CD14-positive monocyte (primary cell): ENCODE measurements around the gene NME7. TPM values are rescaled to one million over a fixed set of nuclear protein-coding genes. Genes with fewer than 3 reads are reported as not detected.

Source experiments
- DNase-seq, 3 donors: peaks; one replicate each; pipeline ENCODE4 v3.0.0-alpha.2; 2011 to 2022
- H2AFZ ChIP-seq: 2 replicates; pipeline ENCODE4 v1.6.0; 2012; ENCODE audit warnings: mild to moderate bottlenecking, low read depth, low read length, inconsistent platforms; ENCODE audit not compliant: insufficient read depth, poor library complexity, severe bottlenecking
- H3K27ac ChIP-seq, 2 donors: 1 replicate in 1 of 2; 2 replicates in 1 of 2; pipeline ENCODE4 v1.5.1; 2012 to 2013; ENCODE audit warnings: low read length in 2 of 2, control low read depth in 1 of 2, inconsistent platforms in 1 of 2, low read depth in 1 of 2, mild to moderate bottlenecking in 1 of 2
- H3K27me3 ChIP-seq, 2 donors: one replicate each; pipeline versions ENCODE4 v1.6.0 to v1.6.1; 2011 to 2013; ENCODE audit warnings: low read length in 2 of 2; ENCODE audit not compliant: control insufficient read depth in 2 of 2, insufficient read depth in 2 of 2
- H3K36me3 ChIP-seq, 2 donors: replicated peaks in 1 of 2; 1 replicate in 1 of 2; 2 replicates in 1 of 2; pipeline versions ENCODE4 v1.5.1 to v1.6.1; 2012 to 2013; ENCODE audit warnings: low read length in 2 of 2, control low read depth in 1 of 2, inconsistent platforms in 1 of 2, mild to moderate bottlenecking in 1 of 2; ENCODE audit not compliant: insufficient read depth in 2 of 2, control insufficient read depth in 1 of 2
- H3K4me1 ChIP-seq, 2 donors: 1 replicate in 1 of 2; 2 replicates in 1 of 2; pipeline versions ENCODE4 v1.5.1 to v1.6.1; 2012 to 2013; ENCODE audit warnings: low read length in 2 of 2, control low read depth in 1 of 2, inconsistent platforms in 1 of 2, mild to moderate bottlenecking in 1 of 2, moderate library complexity in 1 of 2; ENCODE audit not compliant: insufficient read depth in 2 of 2, control insufficient read depth in 1 of 2
- H3K4me2 ChIP-seq: replicated peaks from 2 replicates; pipeline ENCODE3; 2012; ENCODE audit warnings: low read length, moderate library complexity, mild to moderate bottlenecking; ENCODE audit not compliant: poor library complexity, severe bottlenecking; ENCODE audit errors: extremely low read depth
- H3K4me3 ChIP-seq, 3 experiments: fragments of 200-600 bp in 1 of 3; sonication (generic) in 1 of 3; replicated peaks in 1 of 3; 1 replicate in 2 of 3; 2 replicates in 1 of 3; pipeline ENCODE4 v1.5.1; 2011 to 2013; ENCODE audit warnings: low read length in 3 of 3, mild to moderate bottlenecking in 3 of 3, control low read depth in 2 of 3, low read depth in 2 of 3, inconsistent platforms in 1 of 3, moderate library complexity in 1 of 3
- H3K79me2 ChIP-seq: 2 replicates; pipeline ENCODE4 v1.6.0; 2012; ENCODE audit warnings: mild to moderate bottlenecking, control low read depth, inconsistent platforms, low read length, moderate library complexity; ENCODE audit not compliant: insufficient read depth
- H3K9ac ChIP-seq: 2 replicates; pipeline ENCODE4 v1.6.0; 2017; ENCODE audit warnings: low read length, mild to moderate bottlenecking; ENCODE audit not compliant: insufficient read depth, poor library complexity, severe bottlenecking
- H3K9me3 ChIP-seq, 2 donors: replicated peaks in 1 of 2; 1 replicate in 1 of 2; 2 replicates in 1 of 2; pipeline versions ENCODE4 v1.5.1 to v1.6.1; 2012 to 2013; ENCODE audit warnings: low read length in 2 of 2, control low read depth in 1 of 2; ENCODE audit not compliant: control insufficient read depth in 1 of 2, insufficient read depth in 1 of 2
- H4K20me1 ChIP-seq: 2 replicates; pipeline ENCODE4 v1.6.0; 2012; ENCODE audit warnings: mild to moderate bottlenecking, low read length, control low read depth, moderate library complexity; ENCODE audit not compliant: insufficient read depth
- H3K27ac Mint-ChIP-seq, 7 donors: one replicate each; pipeline ENCODE4 v1.8.0; 2020; ENCODE audit warnings: mild to moderate bottlenecking in 7 of 7, mixed read lengths in 7 of 7, moderate library complexity in 6 of 7, inconsistent platforms in 2 of 7
- H3K27me3 Mint-ChIP-seq, 3 donors: one replicate each; pipeline ENCODE4 v1.8.0; 2021 to 2022; ENCODE audit warnings: low read depth in 3 of 3, mild to moderate bottlenecking in 3 of 3, mixed read lengths in 3 of 3, moderate library complexity in 3 of 3, inconsistent platforms in 1 of 3
- H3K36me3 Mint-ChIP-seq, 2 donors: one replicate each; pipeline ENCODE4 v1.8.0; 2020; ENCODE audit warnings: mixed read lengths in 2 of 2, inconsistent platforms in 1 of 2, mild to moderate bottlenecking in 1 of 2
- H3K4me1 Mint-ChIP-seq: one replicate; pipeline ENCODE4 v1.8.0; 2020; ENCODE audit warnings: mild to moderate bottlenecking, mixed read lengths
- H3K4me3 Mint-ChIP-seq, 2 donors: one replicate each; pipeline ENCODE4 v1.8.0; 2020; ENCODE audit warnings: mild to moderate bottlenecking in 2 of 2, mixed read lengths in 2 of 2, moderate library complexity in 1 of 2
- H3K9me3 Mint-ChIP-seq, 7 donors: one replicate each; pipeline ENCODE4 v1.8.0; 2020 to 2022; ENCODE audit warnings: mixed read lengths in 7 of 7, mild to moderate bottlenecking in 6 of 7, moderate library complexity in 6 of 7, inconsistent platforms in 2 of 7
- WGBS: methylation state at CpG from one replicate; pipeline ENCODE4 v1.1.5; 2013; ENCODE audit warnings: missing lambda C conversion rate; ENCODE audit not compliant: insufficient coverage; 5-methylcytosine and 5-hydroxymethylcytosine counted together
- intact Hi-C, 2 donors: fragments of 100-400 bp; cut with micrococcal nuclease; formaldehyde crosslinking; loops; one replicate each; pipeline versions ENCODE4 v1.15.0 to v1.15.1; 2023
- polyA plus RNA-seq, 3 donors: library from polyadenylated mRNA; depleted of rRNA in 1 of 3; unstranded in 2 of 3; stranded (reverse) in 1 of 3; fragments of 300-500 nt in 2 of 3; fragments of >200 nt in 1 of 3; fragmentation: Illumina TruSeq in 2 of 3; gene quantifications; 1 replicate in 2 of 3; 2 replicates in 1 of 3; pipeline ENCODE4 v1.2.3, GENCODE V29; 2012 to 2021
- TF ChIP-seq, protein P1 (sequence below): fragments of 200-600 bp; IDR thresholded peaks from one replicate; pipeline ENCODE4 v1.8.0; 2022; ENCODE audit warnings: antibody characterized with exemption, mild to moderate bottlenecking

The NME7 gene
- polyA plus RNA-seq, 3 donors: 3.5 to 8.0 (median 6.0) TPM

DNA sequence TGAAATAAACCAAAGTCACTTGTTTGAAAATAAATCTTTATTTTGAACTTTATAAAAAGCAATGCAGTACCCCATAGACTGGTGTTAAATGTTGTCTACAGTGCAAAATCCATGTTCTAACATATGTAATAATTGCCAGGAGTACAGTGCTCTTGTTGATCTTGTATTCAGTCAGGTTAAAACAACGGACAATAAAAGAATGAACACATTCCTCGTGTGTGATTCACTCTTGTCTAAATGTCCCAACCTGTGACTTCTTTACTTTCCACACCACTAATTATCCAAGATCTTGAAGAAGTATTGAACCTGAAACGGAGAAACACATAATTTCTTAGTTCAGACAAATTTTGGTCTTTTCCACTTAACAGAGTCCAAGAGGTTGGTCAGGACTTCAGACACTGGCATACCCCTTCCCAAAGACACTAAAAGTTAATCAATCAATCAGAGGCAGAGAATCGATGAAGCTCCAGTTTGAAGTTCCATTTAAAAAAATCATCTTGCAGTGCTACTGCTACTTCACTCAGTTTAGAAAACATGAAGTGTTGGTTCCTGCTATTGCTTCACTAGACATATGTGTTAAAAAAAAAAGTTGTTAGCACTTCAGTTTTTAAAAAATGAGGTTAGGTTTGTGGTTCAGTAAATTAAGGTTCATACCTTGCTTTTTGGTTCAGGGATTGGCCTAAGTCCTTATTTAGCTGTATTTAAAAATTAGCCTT is 234.9 kb downstream of the NME7 start:
- Mint-ChIP-seq H3K27ac (no peak overlapping the region), H3K4me3 (no peak overlapping the region), H3K9me3 (no peaks in the 10 kb centered on the region), H3K36me3 (peaks cover 3 to 18% of the 10 kb centered on the region in 2 donors), H3K4me1 (no peaks in the 10 kb centered on the region), H3K27me3 (no peaks in the 10 kb centered on the region)
- no peak overlapping the region for H3K4me3 ChIP-seq
- H3K4me1 ChIP-seq: no peaks in the 10 kb centered on the region
- H3K9me3 ChIP-seq: no peaks in the 10 kb centered on the region
- TF ChIP-seq, protein P1, sequence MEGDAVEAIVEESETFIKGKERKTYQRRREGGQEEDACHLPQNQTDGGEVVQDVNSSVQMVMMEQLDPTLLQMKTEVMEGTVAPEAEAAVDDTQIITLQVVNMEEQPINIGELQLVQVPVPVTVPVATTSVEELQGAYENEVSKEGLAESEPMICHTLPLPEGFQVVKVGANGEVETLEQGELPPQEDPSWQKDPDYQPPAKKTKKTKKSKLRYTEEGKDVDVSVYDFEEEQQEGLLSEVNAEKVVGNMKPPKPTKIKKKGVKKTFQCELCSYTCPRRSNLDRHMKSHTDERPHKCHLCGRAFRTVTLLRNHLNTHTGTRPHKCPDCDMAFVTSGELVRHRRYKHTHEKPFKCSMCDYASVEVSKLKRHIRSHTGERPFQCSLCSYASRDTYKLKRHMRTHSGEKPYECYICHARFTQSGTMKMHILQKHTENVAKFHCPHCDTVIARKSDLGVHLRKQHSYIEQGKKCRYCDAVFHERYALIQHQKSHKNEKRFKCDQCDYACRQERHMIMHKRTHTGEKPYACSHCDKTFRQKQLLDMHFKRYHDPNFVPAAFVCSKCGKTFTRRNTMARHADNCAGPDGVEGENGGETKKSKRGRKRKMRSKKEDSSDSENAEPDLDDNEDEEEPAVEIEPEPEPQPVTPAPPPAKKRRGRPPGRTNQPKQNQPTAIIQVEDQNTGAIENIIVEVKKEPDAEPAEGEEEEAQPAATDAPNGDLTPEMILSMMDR: no peak
- 90% methylated on average over 3 of the region's 4 CpGs for WGBS
- H3K27me3 ChIP-seq: no peaks in the 10 kb centered on the region
- H3K4me2 ChIP-seq: no peak overlapping the region
- H3K79me2 ChIP-seq: no peaks in the 10 kb centered on the region
- H2AFZ ChIP-seq: no peak overlapping the region
- DNase-seq: no peak
- H3K9ac ChIP-seq: no peak overlapping the region
- no peaks in the 10 kb centered on the region for H3K36me3 ChIP-seq
- intact Hi-C loops: no loop called here
- H3K27ac ChIP-seq: no peak overlapping the region
- no peaks in the 10 kb centered on the region for H4K20me1 ChIP-seq

DNA sequence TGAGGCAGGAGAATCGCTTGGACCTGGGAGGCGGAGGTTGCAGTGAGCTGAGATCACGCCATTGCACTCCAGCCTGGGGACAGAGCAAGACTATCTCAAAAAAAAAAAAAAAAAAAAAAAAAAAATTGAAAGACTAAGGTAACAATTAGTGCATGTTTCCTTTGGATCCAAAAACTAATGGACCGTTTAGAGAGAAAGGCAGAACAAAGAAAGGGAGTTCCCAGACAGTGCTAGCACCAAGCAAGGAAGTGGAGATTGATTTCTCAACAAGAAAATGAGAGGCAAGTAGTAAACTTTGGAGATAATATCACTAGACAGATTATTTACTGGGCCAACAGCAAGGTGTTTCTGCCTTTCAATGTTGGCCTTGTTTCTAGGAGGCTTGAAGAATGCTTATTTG is 236.9 kb downstream of the NME7 start:
- whole genome bisulfite sequencing: 100% methylated on average over 2 of the region's 4 CpGs
- H2AFZ ChIP-seq: no peak overlapping the region
- H3K27ac ChIP-seq: no peak overlapping the region
- no peaks in the 10 kb centered on the region for H3K9me3 ChIP-seq
- H3K9ac ChIP-seq: no peak overlapping the region
- no peak for DNase-seq
- no peak overlapping the region for H3K27ac Mint-ChIP-seq
- no peaks in the 10 kb centered on the region for H3K27me3 ChIP-seq
- intact Hi-C loops: no loop called here
- no peak overlapping the region for H3K4me2 ChIP-seq
- H3K4me1 Mint-ChIP-seq: no peaks in the 10 kb centered on the region
- H3K9me3 Mint-ChIP-seq: no peaks in the 10 kb centered on the region
- H3K79me2 ChIP-seq: no peaks in the 10 kb centered on the region
- TF ChIP-seq, protein P1: no peak
- no peaks in the 10 kb centered on the region for H3K36me3 ChIP-seq
- peaks cover 3 to 22% of the 10 kb centered on the region in 2 donors for H3K36me3 Mint-ChIP-seq
- H3K27me3 Mint-ChIP-seq: peaks cover 0 to 2% (median 0%) of the 10 kb centered on the region in 3 donors
- H3K4me3 Mint-ChIP-seq: no peak overlapping the region
- H3K4me1 ChIP-seq: no peaks in the 10 kb centered on the region
- no peak overlapping the region for H3K4me3 ChIP-seq
- no peaks in the 10 kb centered on the region for H4K20me1 ChIP-seq
